ENCODE results near the gene KCNJ16. TPM values are rescaled to one million over a fixed set of nuclear protein-coding genes. Genes with fewer than 3 reads are reported as not detected.

The KCNJ16 gene
- total and polyA plus RNA-seq, 9 of the 15 experiments (the other 6 are each of a cell fraction or from before 2014, with no cell fraction given): 0.01 to 0.75 (median 0.07) TPM; not detected in 4

DNA sequence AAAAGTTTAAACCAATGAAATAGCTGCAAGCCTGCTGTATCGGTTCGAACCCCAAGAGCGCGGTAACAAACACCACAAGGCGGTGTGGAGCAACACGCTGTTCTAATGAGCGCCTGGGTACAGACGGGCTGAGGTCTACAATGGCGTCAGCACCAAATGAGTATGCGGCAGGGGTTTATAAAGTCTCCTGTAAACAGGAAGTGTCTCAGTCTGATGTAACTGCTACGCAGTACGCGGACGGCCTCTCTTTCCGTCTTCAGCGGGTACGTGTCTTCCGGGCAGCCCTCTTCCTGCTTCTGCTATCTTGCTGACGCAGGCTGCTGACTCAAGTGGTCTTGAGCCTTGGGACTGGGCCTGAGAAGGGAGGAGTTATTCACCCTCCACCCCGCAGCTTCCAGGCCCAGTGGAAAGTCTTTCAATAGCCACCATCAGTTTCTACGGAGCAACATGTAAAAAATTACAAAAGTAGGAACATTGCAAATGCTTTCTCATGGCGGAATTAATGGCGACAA, 53.8 kb downstream of the KCNJ16 start (continued):
- TF ChIP-seq SP2 (IDR thresholded peaks at IDR 0.05; ENCODE audit: extremely low read depth, low read depth, low read length, poor library complexity, severe bottlenecking): no peak
- no peak for TF ChIP-seq MXI1 (IDR thresholded peaks at IDR 0.05; ENCODE audit: low read depth, low read length)
- TF ChIP-seq RBM34 (IDR thresholded peaks at IDR 0.05; ENCODE audit: borderline replicate concordance, insufficient read depth, low read length): no peak
- TF ChIP-seq ZNF41 (CRISPR knock-in tag; conservative IDR thresholded peaks at IDR 0.05): no peak
- no peak for TF ChIP-seq CBX2 (IDR thresholded peaks at IDR 0.05; ENCODE audit: insufficient read depth, low read length, poor library complexity, severe bottlenecking)
- TF ChIP-seq ZEB2 (IDR thresholded peaks at IDR 0.05): no peak
- TF ChIP-seq ZNF785 (CRISPR knock-in tag; IDR thresholded peaks at IDR 0.05): no peak
- TF ChIP-seq MYNN (IDR thresholded peaks at IDR 0.05): no peak
- TF ChIP-seq MYNN (CRISPR knock-in tag; IDR thresholded peaks at IDR 0.05): no peak
- TF ChIP-seq ZNF384 (IDR thresholded peaks at IDR 0.05; ENCODE audit: low read depth, low read length): no peak
- no peak for TF ChIP-seq RERE (CRISPR knock-in tag; IDR thresholded peaks at IDR 0.05; ENCODE audit: borderline replicate concordance)
- no peak for TF ChIP-seq ZC3H8 (IDR thresholded peaks at IDR 0.05)
- TF ChIP-seq OTX1 (CRISPR knock-in tag; IDR thresholded peaks at IDR 0.05): no peak
- peak; percentile 98 for TF ChIP-seq MTA3 (IDR thresholded peaks at IDR 0.05; ENCODE audit: borderline replicate concordance)
- no peak for TF ChIP-seq SIRT6 (IDR thresholded peaks at IDR 0.05; ENCODE audit: low read depth, low read length)
- TF ChIP-seq ZNF282 (CRISPR knock-in tag; IDR thresholded peaks at IDR 0.05): no peak
- no peak for TF ChIP-seq CCNT2 (IDR thresholded peaks at IDR 0.05; ENCODE audit: borderline replicate concordance, extremely low read depth, insufficient read length, low read depth, low read length)
- TF ChIP-seq MCM3 (IDR thresholded peaks at IDR 0.05): no peak
- no peak for TF ChIP-seq CHD4 (IDR thresholded peaks at IDR 0.05; ENCODE audit: insufficient read depth, insufficient replicate concordance, low read depth, low read length, poor library complexity, severe bottlenecking)
- no peak for TF ChIP-seq POLR3G (IDR thresholded peaks at IDR 0.05; ENCODE audit: extremely low read depth, insufficient read length, insufficient replicate concordance)
- TF ChIP-seq RAD51 (IDR thresholded peaks at IDR 0.05; ENCODE audit: borderline replicate concordance, low read depth): no peak
- TF ChIP-seq RUNX1 (IDR thresholded peaks at IDR 0.05; ENCODE audit: low read depth): no peak
- TF ChIP-seq ASH1L (IDR thresholded peaks at IDR 0.05; ENCODE audit: borderline replicate concordance, low read depth, partially characterized antibody): peak; percentile 19
